CD4-positive, alpha-beta T cell treated with Interleukin-21 for 1 hour (primary cell): Measurements from ENCODE around the gene GLG1.
"Not testable (repeated sequence)": the region's sequence is repeated elsewhere in the genome, so short reads cannot be mapped to it uniquely, and the experiment has no call there.

Experiments used
- DNase-seq: peaks from one replicate; pipeline ENCODE4 v3.0.0-alpha.2; 2020

GLG1 gene

DNA sequence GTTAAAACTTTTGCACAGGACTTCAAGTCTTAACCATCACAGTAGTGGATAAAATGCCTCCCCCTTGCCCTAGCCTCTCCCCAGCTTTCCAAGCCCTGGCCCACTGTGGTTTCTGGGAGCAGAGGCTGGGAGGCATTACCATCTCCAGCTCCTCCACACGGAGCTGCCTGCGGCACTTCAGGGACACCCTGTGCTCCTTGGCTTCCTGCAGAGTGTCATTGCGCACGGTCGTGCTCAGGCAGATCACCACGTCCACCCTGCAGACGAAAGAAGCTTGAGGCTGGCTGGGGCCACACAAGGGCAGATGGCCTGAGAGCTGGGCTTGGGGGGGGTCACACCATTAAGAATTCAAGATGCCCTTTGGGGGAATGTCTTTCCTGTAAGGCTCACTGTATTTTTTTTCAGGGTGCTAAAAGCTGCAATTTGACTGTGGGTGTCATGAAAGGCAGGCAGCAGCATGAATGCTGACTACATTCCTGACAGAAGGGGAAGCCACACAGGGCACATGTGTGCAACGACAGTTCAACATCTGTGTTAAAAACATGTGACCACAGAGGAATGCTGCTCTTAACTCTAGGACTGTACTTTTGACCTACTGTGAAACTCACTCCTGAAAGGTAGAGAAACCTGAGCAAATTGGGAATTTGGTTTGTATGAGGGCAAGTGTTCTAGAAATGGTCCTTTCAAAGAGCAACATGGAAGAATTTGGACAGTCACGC, 137.9 kb downstream of the GLG1 start:
- no peak for DNase-seq

DNA sequence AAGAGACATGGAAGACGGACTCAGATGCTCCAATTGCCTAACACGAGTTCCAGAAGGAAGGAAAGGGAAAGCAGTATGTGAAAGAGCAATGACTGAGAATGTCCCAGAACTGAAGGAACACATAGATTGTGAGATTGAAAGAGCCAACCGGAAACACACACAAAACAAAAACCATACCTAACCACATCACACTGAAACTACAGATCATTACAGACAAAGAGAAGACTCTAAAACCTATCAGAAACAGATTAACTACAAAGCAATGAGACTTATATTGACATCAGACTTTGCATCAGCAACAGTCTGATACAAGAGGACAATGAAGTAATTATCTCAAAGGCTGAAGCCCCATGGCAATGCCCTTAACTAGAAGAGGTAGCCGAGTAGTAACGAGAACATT, 140.0 kb downstream of the GLG1 start:
- peak; percentile 9 for DNase-seq

DNA sequence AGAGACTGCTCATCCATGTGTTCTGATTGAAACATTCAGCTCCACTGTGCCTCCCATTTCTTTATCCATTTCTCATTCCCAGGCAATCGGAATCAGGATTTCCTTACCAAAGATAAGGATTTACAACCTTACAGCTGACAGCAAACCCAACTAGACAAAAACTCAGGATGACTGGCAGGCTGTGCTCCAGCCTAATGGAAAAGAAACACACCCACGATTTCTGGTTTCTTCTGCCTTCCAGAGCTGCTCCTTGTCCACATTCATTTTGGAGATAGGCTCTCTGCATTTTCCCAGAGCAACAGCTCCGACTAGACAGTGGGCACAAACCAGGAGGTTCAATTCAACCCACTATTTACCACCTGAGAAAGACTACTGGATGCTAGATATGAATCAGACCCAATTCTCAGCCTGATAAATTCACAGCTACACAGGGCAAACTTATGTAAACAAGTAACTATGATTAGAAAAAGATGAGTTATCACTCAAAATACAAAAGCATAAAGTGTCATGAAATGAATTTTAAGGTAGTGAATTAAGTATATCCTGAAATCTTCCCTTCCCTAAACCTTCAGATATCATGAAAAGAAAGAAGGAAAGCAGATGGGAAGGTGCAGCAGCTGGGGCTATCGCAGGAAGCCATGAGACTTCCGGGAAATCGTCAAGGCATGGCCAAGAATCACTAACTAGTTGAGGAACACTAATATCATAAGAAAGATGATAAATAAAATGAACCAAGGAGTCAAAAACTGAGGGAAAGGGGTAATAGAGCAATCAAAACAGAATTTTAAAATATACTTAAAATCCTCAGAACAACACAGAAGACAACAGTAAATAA, 140.8 kb downstream of the GLG1 start:
- no peak for DNase-seq

DNA sequence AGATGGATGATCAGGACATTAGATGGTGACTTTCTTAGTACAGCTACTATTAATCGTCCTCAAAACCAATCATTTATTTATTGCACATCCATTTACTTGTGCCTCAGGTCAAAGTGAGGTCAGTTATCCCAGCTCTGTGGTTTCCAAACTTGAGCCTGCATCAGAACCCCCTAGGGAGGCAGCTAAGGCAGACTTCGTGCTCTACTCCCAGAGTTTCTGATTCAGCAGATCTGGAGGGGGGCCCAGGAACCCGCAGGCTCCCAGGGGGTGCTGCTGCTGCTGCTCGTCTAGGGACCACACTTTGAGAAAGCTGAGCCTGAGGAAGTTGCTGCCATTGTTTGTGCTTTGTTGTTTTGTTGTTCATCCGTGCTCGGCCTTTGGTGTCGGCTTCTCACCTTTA, 141.6 kb downstream of the GLG1 start:
- DNase-seq = no peak

DNA sequence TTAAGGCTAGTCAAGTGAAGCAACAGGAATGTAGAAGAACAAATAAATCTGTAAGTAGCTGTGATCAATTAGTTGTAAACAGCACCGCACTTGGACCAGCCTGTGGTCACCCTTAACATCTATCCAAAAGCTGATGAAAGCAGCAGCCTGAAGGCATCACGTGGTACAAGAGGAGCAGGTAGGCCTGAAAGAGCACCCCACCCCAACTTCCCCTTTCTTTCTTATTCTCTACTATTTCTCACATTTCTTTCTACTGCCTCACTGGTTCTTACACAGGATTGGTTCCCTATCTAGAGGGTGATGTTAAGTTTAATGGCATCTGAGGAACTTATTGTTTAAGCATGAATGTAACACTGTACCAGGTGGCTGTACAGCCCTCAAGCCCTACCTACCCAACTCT, 143.0 kb downstream of the GLG1 start:
- DNase-seq = no peak

DNA sequence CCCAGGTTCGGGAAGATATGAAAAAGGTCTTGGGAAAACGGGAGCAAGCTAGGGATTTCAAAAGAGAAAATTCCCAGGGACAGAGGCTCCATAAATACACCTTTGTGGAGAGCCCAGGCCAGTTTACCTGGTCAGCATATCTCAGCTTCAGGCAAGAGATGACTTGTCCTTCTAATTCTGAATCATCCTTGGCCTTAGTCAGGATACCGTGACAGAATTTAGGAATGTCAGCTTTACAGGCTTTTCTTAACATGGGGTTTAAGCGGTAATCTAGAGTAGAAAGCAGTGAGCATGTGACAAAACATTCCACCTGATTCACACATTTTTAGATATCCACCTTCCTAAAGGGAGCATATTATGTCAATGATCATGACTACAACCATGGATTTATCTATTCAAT, 144.6 kb downstream of the GLG1 start:
- no peak for DNase-seq

DNA sequence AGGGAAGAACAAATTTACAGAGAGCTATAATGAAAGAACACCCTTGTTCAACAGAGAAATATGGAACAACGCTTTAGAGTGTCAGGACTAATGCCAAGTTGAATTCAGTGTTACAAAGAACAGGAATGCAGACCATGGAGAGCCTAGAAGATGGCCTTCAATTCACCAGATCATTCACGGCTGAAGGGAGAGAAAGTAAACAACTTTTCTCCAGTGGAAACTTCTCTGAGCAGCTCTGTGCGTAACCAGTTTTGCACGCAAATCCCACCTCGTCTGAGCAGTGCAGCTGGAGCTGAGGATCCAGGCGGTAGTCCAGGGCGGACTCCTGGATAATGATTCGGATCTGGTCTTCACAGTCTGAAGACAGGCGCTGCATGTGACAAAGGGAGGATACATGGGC, 145.1 kb downstream of the GLG1 start:
- no peak for DNase-seq

DNA sequence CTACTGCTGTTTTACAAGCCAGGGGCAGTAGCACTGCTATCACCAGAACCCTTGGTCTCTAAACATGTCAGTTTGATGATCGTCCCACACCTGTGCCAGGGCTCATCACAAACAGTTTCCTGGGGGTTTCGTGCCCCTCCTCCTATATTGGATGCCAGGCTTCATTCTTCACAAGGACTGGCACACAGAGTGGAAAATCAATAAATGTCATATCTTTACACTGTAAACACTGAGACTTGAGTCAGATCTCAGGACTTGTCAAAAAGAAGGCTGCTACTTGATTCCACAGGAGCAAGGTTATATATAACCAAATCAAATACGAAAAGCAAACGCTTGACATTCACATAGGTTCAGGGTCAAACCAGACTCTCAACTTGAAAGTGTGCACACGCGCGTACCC, 146.4 kb downstream of the GLG1 start:
- DNase-seq = no peak

DNA sequence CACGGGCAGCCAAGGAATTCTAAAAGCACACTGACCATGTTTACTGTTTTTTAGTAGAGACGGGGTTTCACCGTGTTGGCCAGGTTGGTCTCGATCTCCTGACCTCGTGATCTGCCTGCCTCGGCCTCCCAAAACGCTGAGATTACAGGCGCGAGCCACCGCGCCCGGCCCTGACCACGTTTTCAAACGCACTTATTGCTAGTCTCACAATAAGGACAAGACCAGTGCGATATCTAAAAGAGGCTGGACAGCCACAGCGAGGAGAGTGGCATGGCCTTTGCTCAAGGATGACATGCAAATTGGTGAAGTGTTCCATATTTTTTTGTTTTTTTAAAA, 150.7 kb downstream of the GLG1 start:
- DNase-seq = no peak

DNA sequence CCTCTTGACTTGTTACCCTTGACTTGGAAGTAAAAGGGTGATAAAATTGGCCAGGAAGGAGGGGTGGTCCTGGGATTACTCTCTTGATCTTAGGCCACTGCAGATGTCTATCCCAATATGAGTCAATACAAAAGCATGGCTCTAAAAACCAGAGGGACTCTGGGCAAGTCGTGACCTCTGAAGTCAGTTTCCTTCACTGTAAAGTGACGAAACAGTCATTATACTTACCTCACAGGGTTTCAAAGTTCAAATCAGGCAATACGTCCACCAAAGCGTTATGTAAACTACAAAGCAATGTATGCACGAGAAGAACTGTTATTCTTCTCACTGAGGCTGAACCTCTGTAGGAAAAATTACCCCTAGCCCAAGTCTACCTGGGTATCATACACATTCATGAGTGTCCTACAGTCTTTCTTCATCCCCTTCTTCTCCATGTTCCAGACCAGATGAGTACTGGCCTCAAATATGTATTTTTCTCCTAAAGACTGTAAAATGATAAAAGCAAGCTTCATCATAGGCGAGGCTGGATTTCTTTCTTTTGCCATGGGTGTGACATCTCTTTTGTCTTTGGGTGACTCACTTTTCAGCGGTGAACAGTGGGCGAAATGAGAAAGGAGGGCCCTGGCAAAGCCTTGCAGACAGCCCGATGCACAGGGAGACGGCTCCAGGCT, 151.2 kb downstream of the GLG1 start:
- no peak for DNase-seq

DNA sequence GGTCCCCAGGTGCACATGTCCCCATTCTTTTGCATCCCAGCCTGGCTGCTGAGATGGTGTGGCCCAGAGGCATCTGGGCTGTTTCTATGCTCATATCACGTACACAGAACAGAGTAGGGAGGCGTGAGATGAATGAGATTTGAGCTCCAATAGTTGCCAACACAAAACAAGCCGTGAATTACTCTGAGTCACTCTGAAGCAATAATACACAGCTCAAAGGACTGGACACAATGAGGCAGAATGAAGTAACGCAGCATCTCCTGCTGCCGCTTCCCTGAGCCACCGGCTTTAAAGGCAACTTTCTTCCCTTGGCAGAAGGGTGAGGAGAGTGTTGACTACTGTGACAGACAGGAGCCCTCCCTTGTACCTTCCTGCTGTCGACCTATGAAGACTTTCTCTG, 151.7 kb downstream of the GLG1 start:
- no peak for DNase-seq

DNA sequence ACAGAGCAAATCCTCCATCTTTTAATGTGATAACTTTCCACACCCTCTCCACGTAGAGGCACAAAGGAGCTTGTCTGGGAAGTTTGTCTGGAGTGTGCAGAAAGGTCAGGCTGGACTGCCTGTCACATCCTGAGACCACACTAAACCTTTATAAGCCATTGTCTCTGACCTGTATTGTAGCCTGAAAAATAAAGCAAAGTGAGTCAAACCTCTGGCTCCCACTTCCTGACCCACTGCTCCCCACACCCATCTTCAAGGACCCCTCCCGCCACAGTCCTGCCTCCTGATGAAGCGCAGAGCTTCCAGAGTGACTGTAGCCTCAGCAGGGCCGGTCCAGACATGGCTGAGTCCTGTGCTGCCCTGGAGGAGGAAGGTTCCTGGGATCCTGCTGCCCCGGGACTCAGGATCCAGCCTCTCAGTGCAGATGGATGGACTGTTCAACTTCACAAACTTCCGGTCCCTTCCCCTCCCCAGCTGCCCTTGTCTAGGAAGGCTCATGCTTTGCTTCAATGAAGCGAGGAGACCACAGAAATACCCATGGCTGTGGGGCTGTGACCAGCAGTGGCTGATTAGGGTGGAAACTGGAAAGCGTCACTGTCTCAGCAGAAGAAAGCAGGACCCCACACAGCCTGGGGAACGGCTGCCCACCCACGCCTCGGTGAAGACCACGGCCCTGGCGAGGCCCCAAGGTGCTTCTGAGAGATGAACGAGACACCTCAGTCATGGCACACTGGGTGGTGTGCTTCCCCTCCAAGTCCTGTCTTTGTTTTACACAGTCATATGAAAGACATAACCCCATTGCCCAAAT, 154.8 kb downstream of the GLG1 start:
- DNase-seq = no peak

DNA sequence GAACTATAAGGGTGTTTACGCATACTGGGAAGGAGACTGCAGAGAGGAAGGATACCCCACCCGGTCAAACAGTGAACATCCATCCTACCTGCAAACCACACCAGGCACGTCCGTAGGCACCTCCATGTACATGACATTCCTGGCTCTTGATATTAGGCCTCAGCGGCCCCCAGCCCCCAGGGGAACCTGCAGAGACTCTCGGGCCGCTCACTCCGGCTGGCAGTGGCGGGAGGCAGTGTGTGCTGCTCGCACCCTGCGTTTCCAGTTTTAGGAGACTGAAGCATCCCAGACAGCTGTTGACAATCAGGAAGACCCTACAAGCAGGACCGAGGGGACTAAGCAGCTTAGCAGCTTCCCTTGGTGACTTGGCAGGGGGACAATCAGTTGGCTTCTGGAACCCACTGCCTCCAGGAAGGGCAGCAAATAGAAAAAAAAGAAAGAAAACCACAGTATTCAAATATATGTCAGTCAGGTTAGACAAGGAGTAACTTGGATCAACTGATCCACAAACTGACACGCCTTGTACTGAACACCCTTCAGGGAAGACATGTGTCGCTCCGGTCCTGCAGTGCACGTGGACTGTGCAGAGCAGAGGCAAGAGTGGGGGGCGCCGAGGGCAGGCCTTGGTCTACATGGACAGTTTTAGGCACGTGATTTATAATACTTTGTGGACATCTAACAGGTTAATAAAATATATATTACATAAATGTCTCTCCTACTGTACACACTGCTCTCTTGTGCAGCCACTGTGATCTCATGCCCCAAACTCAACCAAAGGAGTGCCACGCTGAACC, 155.8 kb downstream of the GLG1 start:
- no peak for DNase-seq

DNA sequence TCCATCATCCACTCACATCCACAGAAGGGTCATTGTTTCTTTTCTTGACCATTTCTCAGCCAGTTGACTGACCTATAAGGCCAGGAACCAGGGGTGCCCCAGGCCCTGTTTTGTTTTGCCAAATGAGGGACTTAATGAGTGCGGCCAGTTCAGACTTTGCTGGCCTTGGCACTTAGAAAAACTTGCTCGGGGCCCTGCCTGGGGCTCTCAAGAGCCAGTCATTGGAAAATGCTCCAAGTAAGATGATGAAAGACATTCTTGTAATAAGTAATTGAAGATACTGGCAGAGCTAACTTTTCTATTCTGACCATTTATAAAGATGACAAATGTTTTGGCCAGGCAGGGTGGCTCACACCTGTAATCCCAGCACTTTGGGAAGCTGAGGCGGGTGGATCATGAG, 156.7 kb downstream of the GLG1 start:
- DNase-seq = no peak

DNA sequence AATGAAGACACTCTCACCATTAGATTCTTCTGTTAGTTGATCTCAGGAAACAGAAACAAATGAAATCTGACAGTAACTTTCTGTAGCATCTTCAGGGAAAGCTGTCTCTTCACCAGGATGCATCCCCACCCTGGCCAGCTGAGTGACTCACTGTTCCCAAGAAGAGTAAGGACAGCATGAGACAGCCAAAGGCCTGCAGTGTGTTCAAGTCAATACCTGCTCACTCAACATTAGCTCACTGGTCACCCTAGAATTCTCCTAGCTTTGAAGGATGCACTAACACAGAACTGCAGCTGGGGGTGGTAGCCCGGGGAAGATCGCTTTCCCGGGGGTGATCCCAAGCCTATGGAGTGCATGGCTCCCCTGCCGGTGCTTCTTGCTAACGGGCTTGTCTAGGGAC, 157.4 kb downstream of the GLG1 start:
- DNase-seq = no peak

DNA sequence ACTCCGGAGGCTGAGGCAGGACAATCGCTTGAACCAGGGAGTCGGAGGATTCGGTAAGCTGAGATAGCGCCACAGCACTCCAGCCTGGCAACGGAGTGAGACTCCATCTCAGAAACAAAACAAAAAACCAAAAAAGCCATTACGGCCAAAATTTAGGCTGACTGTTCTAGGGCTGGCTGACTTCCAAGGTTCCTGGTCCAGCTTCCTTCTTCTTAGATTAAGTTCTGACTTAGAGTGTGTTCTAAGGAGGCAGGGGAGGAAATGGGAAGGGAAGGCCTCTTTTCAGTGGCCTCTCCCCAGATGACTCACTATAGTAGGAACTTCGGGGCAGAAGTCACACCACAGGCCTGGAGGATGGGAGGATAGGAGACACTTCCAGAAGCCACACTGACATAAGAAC, 157.9 kb downstream of the GLG1 start:
- DNase-seq = no peak

DNA sequence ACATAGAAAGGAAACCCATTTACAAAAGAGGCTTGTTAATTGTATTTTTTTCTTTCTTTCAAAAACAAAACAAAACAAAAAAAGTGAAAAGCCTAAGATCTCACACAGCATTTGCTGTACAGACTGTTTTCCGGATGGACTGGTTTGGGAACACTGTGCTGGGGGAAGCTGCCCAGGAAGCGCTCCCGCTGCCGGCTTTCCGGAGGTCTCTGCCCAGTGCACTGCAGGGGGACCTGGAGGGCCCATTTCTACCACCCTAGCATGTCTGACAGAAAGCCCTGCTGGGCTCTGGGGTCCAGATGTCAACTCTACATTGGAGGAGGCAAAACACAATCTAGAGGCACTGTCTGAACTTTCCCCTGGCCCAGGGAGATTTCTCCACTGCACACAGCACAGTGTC, 159.3 kb downstream of the GLG1 start:
- no peak for DNase-seq

DNA sequence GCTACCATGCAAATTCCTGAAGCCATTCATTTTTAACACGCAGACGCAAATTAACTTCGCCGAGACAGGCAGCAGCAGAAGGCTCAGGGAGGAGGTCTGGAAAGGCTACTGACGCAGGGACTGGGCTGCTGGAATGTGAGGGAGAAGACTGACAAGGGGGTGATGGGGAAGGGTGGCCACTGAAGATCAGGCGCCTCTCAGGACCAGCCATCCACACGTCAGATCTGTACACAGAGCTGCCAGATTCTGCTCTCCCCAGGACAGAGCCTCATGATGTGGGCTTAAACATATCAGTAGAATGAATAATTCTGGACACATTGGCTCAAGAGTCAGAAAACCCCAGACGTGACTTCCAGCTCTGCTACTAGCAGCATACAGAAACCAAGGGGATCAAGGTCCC, 160.0 kb downstream of the GLG1 start:
- no peak for DNase-seq

DNA sequence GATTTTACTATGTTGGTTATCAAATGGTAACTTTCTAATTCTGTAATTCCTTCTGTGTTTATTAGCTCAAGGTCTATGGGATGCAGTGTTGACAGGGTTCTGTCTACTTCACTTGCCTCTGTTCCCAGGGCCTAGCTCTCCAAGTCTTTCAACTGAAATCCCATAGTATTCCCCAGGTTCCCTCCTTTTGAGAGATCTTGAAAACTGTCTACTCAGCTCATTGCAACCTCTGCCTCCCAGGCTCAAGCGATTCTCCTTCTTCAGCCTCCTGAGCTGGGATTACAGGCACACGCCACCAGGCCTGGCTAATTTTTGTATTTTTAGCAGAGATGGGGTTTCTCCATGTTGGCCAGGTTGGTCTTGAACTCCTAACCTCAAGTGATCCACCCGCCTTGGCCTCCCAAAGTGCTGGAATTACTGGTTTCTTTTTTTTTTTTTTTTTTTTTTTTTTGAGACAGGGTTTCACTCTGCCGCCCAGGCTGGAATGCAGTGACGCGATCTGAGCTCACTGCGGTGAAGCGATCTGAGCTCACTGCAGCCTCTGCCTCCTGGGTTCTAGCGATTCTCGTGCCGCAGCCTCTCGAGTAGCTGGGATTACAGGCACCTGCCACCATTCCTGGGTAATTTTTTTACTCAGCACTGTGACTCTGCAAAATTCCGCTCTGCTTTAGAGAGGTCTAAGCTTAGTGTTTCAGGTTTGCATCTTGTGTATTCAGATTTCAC, 163.1 kb downstream of the GLG1 start:
- not testable (repeated sequence) for DNase-seq

DNA sequence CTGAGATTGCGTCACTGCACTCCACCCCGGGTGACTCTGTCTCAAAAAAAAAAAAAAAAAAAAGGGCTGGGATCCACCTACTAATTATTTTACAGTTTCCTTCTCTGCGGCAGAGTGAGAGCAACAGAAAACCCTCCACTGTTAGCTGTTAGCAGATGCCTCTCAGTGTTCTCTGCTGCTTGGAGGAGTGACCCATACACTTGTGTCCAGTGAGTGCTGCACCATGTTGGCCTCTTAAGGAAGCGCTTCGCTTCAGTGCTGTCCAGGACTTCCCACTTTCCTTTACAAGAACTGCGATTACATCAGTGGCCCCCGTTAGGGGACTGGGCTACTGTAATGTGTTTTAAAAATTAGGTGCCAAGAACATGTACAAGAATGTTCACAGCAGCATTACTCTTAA, 167.2 kb downstream of the GLG1 start:
- DNase-seq = no peak

DNA sequence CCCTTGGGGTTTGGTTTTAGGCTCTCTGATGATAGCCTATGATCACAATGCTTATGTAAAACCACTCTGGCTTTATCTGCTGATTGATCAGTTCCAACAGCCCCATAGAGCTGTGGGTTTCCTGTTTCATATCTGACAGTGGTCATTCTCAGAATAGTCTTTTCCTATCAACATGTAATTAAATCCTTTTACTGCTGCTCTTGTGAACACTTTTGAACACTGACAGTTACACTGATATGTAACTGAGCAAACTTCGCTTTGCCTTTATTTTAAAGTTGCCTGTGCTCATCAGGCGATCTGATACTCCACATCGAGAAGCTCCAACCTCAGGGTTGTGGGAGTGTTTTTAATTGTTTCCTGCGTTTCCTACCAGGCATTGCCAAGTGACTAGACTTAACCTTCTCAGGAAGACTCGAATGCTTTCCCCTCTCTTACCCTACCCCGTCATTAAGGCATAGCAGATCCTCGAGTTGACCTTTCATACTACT, 168.4 kb downstream of the GLG1 start:
- peak; percentile 47 for DNase-seq

DNA sequence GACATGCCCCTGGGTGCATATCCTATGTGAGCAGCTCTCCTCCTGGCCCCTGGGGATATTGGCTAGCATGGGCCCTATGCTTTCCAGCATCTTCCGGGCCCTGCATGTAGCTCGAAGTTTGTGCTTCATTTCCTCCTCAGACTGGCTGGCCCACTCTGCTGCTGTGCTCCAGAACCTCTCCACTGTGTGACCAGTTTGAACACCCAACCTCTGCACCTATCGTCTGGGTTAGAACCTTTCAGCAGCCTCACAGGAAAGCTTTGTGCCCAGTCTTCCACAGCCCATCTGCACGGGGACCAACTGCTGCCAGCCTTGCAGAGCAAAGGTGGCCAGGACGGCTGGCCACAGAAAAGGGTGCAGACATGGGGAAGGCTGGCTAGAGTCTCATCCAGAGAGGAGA, 175.4 kb downstream of the GLG1 start:
- DNase-seq = no peak
